ENCODE data around the gene NAV2. TPM values are rescaled to one million over a fixed set of nuclear protein-coding genes. Genes with fewer than 3 reads are reported as not detected.
A peak's percentile ranks its signal among the peaks of the same experiment; 100 is the strongest.

Gene NAV2
- total RNA-seq, 1 experiment from 2014 or later = 15.6 TPM

- DNase-seq (ENCODE audit: low read depth) = no peak
These were observed 67.1 kb downstream of the NAV2 start for GRCh38 chr11:19779740-19780139.

DNA sequence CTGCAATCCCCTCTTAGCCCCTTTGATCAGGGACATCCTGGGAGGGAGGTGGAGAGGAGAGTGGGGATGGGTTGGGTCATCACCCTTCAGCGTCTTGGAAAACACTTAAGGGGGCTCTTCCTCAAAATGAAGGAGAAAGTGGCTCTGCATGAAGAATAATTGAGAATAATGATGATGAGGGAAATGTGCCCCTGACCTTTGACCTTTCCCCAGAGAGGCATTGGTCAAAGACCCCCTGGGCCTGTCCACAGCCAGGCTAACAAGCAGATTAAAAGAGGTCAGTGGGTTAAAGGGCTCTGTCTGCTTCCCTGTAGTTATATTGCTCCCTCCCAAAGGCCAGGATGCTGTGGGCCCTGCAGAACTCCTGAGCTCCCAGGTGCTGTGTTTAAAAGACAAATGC, 68.7 kb downstream of the NAV2 start:
- no peak for DNase-seq (ENCODE audit: low read depth)

DNA sequence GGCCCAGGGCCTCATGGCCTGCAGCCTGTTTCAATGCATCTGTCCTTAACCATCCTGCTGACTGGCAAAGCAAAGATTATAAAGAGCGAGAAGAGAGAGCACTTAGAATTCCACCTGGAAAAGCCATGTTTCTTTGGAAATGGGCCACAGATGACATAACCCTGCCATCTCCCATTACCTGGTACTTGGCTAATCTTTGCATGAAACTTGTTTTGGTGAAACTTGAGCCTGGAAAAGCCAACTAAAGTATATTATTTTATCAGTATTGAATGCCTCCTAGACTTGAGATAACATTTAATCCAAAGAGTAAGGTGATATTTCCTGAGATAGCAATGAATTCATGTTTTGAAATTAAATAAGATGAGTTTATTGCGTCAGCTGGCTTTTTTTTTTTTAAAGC, 72.6 kb downstream of the NAV2 start:
- no peak for DNase-seq (ENCODE audit: low read depth)

GRCh38 chr11:19786644-19787043, 74.0 kb downstream of the NAV2 start:
- no peak for DNase-seq (ENCODE audit: low read depth)

DNA sequence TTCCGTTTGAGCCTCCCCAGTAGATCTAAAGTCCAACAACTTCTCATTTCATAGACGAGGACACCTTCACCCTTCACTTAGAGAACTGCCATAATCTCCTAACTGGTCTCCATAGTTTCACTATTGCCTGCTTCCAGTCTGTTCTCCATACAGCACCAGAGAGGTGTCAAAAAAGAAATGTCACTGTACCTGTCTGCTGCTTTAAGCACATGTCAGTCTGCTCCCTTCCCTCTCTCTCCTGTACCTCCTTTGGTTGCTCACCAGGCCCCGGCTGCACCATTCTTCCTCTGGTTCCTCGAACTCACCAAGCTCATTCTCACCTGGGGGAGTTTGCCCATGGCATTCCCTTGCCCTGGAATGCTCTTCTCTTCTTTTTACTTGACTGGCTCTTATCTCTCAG, 75.8 kb downstream of the NAV2 start:
- DNase-seq (ENCODE audit: low read depth) = no peak

- DNase-seq (ENCODE audit: low read depth) = no peak
These were observed 76.6 kb downstream of the NAV2 start for GRCh38 chr11:19789245-19789644.

GRCh38 chr11:19789835-19790710, 77.4 kb downstream of the NAV2 start:
- DNase-seq (ENCODE audit: low read depth) = peak; percentile 51

GRCh38 chr11:19790831-19791552, 78.4 kb downstream of the NAV2 start:
- DNase-seq (ENCODE audit: low read depth) = no peak

DNA sequence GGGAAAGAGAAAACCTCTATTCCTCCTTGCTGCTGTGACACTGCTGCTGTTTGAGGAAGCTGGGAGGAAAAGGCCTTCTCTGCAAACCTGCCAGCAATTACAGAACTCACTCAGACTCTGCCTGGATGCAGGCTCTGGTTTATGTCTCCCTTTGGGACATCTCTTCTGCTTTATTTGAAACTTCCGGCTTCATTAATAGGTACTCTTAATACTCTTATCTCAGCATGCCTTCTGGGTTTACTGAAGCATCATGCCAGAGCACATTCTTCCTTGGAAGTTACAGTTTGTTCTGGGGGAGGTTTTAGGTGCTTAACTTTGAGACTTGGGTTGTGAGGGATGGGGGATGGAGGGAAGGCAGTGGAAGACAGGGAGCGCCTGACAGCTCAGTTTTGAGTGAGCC, 79.9 kb downstream of the NAV2 start:
- DNase-seq (ENCODE audit: low read depth) = no peak

GRCh38 chr11:19793326-19793725, 80.7 kb downstream of the NAV2 start:
- DNase-seq (ENCODE audit: low read depth) = no peak

- DNase-seq (ENCODE audit: low read depth) = no peak
These were observed 81.5 kb downstream of the NAV2 start for GRCh38 chr11:19794161-19794560.

GRCh38 chr11:19795082-19795481, 82.4 kb downstream of the NAV2 start:
- DNase-seq (ENCODE audit: low read depth) = no peak

GRCh38 chr11:19800162-19800561, 87.5 kb downstream of the NAV2 start:
- DNase-seq (ENCODE audit: low read depth) = peak; percentile 37

DNA sequence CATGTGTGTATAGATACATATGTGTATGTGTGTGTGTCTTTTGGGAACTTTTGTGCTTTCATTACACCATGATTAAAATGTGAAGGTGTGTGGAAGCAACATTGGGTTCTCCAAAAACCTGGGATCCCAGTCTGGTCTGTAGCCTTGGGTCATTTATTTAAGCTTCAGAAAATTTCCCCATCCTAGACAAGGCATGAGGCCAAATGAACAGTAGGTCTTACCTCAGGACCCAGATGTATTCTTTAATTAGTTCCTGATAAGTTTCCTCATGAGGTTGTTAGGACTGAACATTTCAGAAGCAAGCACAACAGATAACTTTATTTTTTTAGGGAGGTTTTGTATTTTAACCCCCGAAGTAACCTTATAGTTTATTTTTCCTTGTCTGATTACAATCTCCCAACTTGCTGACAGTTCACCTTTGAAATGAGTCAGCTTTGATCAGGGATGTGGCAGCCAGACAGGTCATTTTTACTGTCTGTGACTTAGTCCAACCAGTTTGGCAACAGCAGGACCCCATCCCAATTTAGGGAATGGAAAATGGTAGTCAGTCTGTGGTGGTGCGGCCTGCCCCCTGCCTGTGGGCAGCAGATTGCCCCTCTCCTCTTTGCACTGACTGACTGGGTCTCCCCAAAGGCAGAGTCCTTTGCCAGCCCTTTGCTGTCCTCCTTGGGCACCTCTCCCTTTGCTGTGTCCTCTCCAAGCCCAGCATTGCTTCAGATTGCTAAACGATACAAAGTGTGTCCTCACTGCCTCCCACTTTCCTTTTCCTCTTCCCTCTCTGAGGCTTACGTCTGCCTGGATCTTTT, 88.3 kb downstream of the NAV2 start:
- DNase-seq (ENCODE audit: low read depth) = peak; percentile 80

DNA sequence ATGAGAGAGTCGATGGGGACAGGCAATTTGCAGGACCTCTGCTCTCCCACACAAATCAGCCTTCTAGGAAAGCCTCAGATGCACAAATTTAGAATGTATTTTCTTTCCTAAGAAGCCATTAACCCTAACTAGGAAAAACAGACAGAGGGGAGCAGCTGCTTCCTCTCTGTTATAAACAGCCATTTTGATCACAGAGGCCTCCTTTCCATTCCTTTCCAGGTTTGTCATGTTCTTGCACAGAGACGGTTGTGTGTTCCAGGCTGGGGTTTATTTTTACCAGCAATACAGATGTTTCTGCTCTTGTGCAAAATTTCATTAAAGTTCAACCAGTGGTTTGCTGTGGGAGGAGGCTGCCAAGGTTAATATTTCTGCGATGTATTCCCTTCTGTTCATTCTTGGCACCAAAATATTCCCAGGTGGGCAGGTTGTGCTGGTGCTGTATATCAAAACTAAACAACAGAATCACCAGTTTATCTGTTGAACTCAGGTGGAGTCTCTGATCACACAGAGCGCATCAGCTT, 90.2 kb downstream of the NAV2 start:
- DNase-seq (ENCODE audit: low read depth) = no peak

DNA sequence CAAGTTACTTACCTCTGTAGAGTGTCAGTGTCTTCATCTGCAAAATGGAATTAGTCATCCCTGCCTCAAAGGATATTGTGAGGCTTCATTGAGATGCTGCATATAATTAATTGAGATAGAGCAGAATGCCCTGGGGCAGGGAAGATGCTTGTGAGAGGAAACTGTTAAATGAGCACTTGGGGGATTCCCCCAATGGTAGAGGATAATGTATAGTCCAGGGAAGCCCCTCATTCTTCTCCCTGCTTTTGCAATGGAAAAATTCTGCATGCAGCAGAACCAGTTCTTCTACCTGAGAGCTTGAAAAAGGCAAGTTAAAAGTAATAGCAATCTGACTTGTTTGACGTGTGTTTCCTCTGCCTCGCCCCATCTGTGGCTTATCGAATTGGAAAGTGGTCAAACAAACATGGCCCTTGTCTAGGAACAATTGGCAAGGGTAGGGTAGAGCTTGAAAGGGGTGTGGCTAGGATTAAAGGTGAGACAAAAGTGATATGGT, 90.9 kb downstream of the NAV2 start:
- peak; percentile 31 for DNase-seq (ENCODE audit: low read depth)

DNA sequence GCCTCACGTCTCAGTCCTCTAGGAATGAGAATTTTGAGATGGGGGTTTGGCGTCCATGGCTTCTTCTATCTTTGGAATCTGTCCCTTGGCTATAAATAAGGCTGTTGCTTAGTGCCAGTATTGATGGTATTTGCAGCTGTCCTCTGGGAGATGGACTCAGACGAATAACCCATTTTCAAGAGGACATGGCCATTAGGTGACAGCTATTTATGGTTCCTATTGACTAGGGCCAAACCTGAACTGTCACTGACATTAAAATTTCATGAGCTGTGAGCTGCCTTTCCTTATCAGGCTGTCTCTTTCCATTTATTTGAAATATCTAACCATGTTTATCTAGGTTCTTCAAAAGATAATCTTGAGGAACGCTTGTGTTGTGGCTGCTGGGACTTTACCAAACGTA, 92.7 kb downstream of the NAV2 start:
- DNase-seq (ENCODE audit: low read depth) = no peak

GRCh38 chr11:19805827-19806226, 93.2 kb downstream of the NAV2 start:
- DNase-seq (ENCODE audit: low read depth) = peak; percentile 45

DNA sequence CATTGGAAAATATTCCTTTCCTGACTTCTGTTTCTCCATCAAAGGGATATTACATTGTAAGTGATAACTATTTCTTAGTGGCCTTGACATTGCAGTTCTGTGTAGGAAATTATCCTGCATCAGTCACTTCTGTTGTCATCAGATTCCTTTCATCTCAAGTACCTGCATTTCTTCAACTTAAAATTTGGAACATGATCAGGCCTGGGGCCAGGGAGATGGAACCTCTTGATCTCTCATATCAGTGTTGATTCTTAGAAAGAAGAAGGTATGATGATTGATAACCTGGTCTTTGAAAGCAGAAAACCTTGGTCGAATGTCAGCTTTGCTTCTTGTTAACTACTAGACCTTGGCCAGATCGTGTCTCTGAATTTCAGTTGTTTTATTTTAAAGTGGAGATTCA, 93.6 kb downstream of the NAV2 start:
- DNase-seq (ENCODE audit: low read depth) = no peak

DNA sequence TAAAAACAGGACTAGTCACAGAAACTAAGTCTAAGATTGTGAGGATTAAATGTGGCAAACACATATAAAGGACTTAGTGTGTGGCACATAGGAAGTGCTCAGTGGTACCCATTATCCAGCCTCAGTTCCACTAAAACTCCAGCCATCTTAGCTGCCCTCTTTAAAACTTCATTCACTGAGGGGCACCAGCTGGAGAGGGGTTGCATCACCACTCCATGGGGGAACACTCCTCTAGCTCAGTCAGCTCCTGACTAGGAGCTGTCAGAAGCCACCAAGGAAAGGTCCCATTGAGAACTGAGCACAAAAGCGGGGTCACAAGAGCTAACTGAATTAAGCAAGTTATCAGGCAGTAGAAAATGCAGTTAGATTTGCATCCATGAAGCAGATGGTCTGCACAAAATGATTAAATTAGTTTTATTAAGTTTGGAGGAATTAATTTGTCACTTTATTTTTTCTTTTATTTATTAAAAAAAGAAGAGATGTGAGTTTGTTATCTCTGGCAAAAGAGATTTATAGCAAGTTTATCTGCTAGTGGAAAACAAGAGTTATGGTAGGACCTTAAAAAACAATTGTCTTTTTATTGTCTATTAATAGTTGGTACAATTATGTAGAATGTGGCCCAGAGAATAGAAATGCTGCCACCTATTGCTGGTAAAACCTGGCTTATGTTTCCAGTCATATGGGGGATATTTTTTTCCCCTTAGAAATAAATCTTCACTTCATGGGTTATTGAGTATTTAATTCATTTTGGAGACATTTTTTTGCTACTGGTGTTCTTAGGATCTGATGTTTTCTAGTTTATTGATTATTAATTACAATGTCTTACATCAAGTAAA, 95.7 kb downstream of the NAV2 start:
- no peak for DNase-seq (ENCODE audit: low read depth)

- no peak for DNase-seq (ENCODE audit: low read depth)
These were observed 98.2 kb downstream of the NAV2 start for GRCh38 chr11:19810852-19811251.

Measured in M059J (cell line).